WTC11 (cell line): ENCODE data around the gene EPB41L4B. TPM values are rescaled to one million over a fixed set of nuclear protein-coding genes. Genes with fewer than 3 reads are reported as not detected.
"Not testable (repeated sequence)": the region's sequence is repeated elsewhere in the genome, so short reads cannot be mapped to it uniquely, and the experiment has no call there.

Experiments
- ATAC-seq: fragments of 200-7000 bp; cut with Tn5 transposase; 2 replicates; pipeline ENCODE4 v1.10.0; 2021; ENCODE audit warnings: mild to moderate bottlenecking, moderate library complexity
- CTCF ChIA-PET: fragments of 300-600 bp; sonication (Branson Sonifier 250); formaldehyde crosslinking; loops from one replicate; lab custom pipeline; 2021; ENCODE audit warnings: antibody characterized with exemption; lab: Charles Lee
- POLR2A ChIA-PET: fragments of 350-600 bp; sonication (Branson Sonifier 250); formaldehyde crosslinking; loops from one replicate; lab custom pipeline; 2021; ENCODE audit warnings: antibody characterized with exemption; lab: Charles Lee
- DNase-seq: peaks from one replicate; pipeline ENCODE4 v3.0.0; 2021; ENCODE audit warnings: low spot score
- H3K27ac Mint-ChIP-seq: 2 replicates; pipeline ENCODE4 v1.8.0; 2021; ENCODE audit warnings: mixed read lengths
- H3K27me3 Mint-ChIP-seq: 2 replicates; pipeline ENCODE4 v1.8.0; 2021; ENCODE audit warnings: low read depth, mild to moderate bottlenecking, moderate library complexity, mixed read lengths
- H3K36me3 Mint-ChIP-seq: 2 replicates; pipeline ENCODE4 v1.8.0; 2021; ENCODE audit warnings: mixed read lengths
- H3K4me1 Mint-ChIP-seq: 2 replicates; pipeline ENCODE4 v1.8.0; 2022; ENCODE audit warnings: mixed read lengths
- H3K4me3 Mint-ChIP-seq: 2 replicates; pipeline ENCODE4 v1.8.0; 2021; ENCODE audit warnings: mild to moderate bottlenecking, moderate library complexity, mixed read lengths
- H3K9me3 Mint-ChIP-seq: 2 replicates; pipeline ENCODE4 v1.8.0; 2021; ENCODE audit warnings: mixed read lengths
- CREB1 ChIP-seq: sonication (generic); formaldehyde crosslinking; IDR thresholded peaks from 2 replicates; pipeline ENCODE4 v1.8.0; 2023; ENCODE audit warnings: mild to moderate bottlenecking, missing genetic modification reagents
- GRHL2 ChIP-seq: fragments of 250-450 bp; sonication (Bioruptor Pico); IDR thresholded peaks from 2 replicates; pipeline ENCODE4 v1.8.0; 2022; ENCODE audit warnings: mild to moderate bottlenecking, moderate library complexity; ENCODE audit not compliant: insufficient replicate concordance, severe bottlenecking
- IRF2 ChIP-seq: sonication (generic); formaldehyde crosslinking; IDR thresholded peaks from 2 replicates; pipeline ENCODE4 v1.8.0; 2022; ENCODE audit warnings: low read depth, missing genetic modification reagents, borderline replicate concordance
- NR2C2 ChIP-seq: sonication (generic); formaldehyde crosslinking; IDR thresholded peaks from 2 replicates; pipeline ENCODE4 v1.8.0; 2022; ENCODE audit warnings: mild to moderate bottlenecking, missing genetic modification reagents
- NR3C1 ChIP-seq: sonication (generic); formaldehyde crosslinking; conservative IDR thresholded peaks from 2 replicates; pipeline ENCODE4 v1.8.1; 2023; ENCODE audit warnings: low read depth, mild to moderate bottlenecking, missing genetic modification reagents
- SMAD3 ChIP-seq: sonication (generic); formaldehyde crosslinking; IDR thresholded peaks from 2 replicates; pipeline ENCODE4 v1.8.0; 2022; ENCODE audit warnings: missing genetic modification reagents, mild to moderate bottlenecking, borderline replicate concordance
- SMAD4 ChIP-seq: sonication (generic); formaldehyde crosslinking; IDR thresholded peaks from 2 replicates; pipeline ENCODE4 v1.8.0; 2022; ENCODE audit warnings: mild to moderate bottlenecking, missing genetic modification reagents
- ZBTB21 ChIP-seq: sonication (generic); formaldehyde crosslinking; IDR thresholded peaks from 2 replicates; pipeline ENCODE4 v1.8.1; 2023; ENCODE audit warnings: mild to moderate bottlenecking, missing genetic modification reagents, borderline replicate concordance
- ZMAT4 ChIP-seq: fragments of 250-450 bp; sonication (Bioruptor Pico); IDR thresholded peaks from 2 replicates; pipeline ENCODE4 v1.9.0; 2021; ENCODE audit warnings: mild to moderate bottlenecking
- ZNF317 ChIP-seq: sonication (generic); formaldehyde crosslinking; IDR thresholded peaks from 2 replicates; pipeline ENCODE4 v1.8.1; 2023; ENCODE audit warnings: low read depth, mild to moderate bottlenecking, moderate library complexity, missing genetic modification reagents, borderline replicate concordance
- ZNF416 ChIP-seq: fragments of 250-450 bp; sonication (Bioruptor Pico); IDR thresholded peaks from 2 replicates; pipeline ENCODE4 v1.9.0; 2021; ENCODE audit warnings: mild to moderate bottlenecking, inconsistent platforms
- ZNF423 ChIP-seq: fragments of 250-450 bp; sonication (Bioruptor Pico); IDR thresholded peaks from 2 replicates; pipeline ENCODE4 v2.1.2; 2022; ENCODE audit warnings: mild to moderate bottlenecking, moderate library complexity
- ZNF425 ChIP-seq: fragments of 250-450 bp; sonication (Bioruptor Pico); conservative IDR thresholded peaks from 2 replicates; pipeline ENCODE4 v1.9.0; 2021; ENCODE audit warnings: mild to moderate bottlenecking
- total RNA-seq: library from RNA; stranded (reverse); gene quantifications from 3 replicates; pipeline ENCODE4 v1.2.3, GENCODE V29; 2021
- TF ChIP-seq, protein P1 (sequence below): sonication (generic); formaldehyde crosslinking; IDR thresholded peaks from 2 replicates; pipeline ENCODE4 v1.8.1; 2023; ENCODE audit warnings: mild to moderate bottlenecking, missing genetic modification reagents
- TF ChIP-seq, protein P2 (sequence below): sonication (generic); formaldehyde crosslinking; IDR thresholded peaks from 2 replicates; pipeline ENCODE4 v1.8.0; 2023; ENCODE audit warnings: missing genetic modification reagents, mild to moderate bottlenecking, borderline replicate concordance

The EPB41L4B gene
- total RNA-seq, 1 experiment from 2014 or later: 20.0 TPM

GRCh38 chr9:109129470-109130197, 191.2 kb downstream of the EPB41L4B start:
- ChIA-PET POLR2A (no interaction called here), CTCF (interaction anchor here (0.6 to 1.0 kb wide), 2 partner anchors 11 to 311 kb away, joined by 3 read pairs; no protein-coding TSS in a partner anchor)
- Mint-ChIP-seq H3K27ac (no peak overlapping the region; the same call in 1 of the 2 replicates), H3K4me1 (no peaks in the 10 kb centered on the region), H3K9me3 (no peaks in the 10 kb centered on the region), H3K36me3 (no peaks in the 10 kb centered on the region), H3K27me3 (no peaks in the 10 kb centered on the region), H3K4me3 (no peak overlapping the region)
- DNase-seq (no peak), ATAC-seq (no peak)
- no peak for TF ChIP-seq ZNF425 (CRISPR knock-in tag)
- TF ChIP-seq ZMAT4 (CRISPR knock-in tag): no peak
- TF ChIP-seq, protein P1, sequence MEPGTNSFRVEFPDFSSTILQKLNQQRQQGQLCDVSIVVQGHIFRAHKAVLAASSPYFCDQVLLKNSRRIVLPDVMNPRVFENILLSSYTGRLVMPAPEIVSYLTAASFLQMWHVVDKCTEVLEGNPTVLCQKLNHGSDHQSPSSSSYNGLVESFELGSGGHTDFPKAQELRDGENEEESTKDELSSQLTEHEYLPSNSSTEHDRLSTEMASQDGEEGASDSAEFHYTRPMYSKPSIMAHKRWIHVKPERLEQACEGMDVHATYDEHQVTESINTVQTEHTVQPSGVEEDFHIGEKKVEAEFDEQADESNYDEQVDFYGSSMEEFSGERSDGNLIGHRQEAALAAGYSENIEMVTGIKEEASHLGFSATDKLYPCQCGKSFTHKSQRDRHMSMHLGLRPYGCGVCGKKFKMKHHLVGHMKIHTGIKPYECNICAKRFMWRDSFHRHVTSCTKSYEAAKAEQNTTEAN (CRISPR knock-in tag): no peak
- TF ChIP-seq SMAD4 (CRISPR knock-in tag): no peak
- TF ChIP-seq ZNF317 (CRISPR knock-in tag): no peak
- TF ChIP-seq ZNF423 (CRISPR knock-in tag): no peak
- no peak for TF ChIP-seq CREB1 (CRISPR knock-in tag)
- TF ChIP-seq, protein P2, sequence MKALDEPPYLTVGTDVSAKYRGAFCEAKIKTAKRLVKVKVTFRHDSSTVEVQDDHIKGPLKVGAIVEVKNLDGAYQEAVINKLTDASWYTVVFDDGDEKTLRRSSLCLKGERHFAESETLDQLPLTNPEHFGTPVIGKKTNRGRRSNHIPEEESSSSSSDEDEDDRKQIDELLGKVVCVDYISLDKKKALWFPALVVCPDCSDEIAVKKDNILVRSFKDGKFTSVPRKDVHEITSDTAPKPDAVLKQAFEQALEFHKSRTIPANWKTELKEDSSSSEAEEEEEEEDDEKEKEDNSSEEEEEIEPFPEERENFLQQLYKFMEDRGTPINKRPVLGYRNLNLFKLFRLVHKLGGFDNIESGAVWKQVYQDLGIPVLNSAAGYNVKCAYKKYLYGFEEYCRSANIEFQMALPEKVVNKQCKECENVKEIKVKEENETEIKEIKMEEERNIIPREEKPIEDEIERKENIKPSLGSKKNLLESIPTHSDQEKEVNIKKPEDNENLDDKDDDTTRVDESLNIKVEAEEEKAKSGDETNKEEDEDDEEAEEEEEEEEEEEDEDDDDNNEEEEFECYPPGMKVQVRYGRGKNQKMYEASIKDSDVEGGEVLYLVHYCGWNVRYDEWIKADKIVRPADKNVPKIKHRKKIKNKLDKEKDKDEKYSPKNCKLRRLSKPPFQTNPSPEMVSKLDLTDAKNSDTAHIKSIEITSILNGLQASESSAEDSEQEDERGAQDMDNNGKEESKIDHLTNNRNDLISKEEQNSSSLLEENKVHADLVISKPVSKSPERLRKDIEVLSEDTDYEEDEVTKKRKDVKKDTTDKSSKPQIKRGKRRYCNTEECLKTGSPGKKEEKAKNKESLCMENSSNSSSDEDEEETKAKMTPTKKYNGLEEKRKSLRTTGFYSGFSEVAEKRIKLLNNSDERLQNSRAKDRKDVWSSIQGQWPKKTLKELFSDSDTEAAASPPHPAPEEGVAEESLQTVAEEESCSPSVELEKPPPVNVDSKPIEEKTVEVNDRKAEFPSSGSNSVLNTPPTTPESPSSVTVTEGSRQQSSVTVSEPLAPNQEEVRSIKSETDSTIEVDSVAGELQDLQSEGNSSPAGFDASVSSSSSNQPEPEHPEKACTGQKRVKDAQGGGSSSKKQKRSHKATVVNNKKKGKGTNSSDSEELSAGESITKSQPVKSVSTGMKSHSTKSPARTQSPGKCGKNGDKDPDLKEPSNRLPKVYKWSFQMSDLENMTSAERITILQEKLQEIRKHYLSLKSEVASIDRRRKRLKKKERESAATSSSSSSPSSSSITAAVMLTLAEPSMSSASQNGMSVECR (CRISPR knock-in tag): no peak
- no peak for TF ChIP-seq ZBTB21
- TF ChIP-seq ZNF416: no peak
- no peak for TF ChIP-seq SMAD3
- no peak for TF ChIP-seq GRHL2 (CRISPR knock-in tag)
- no peak for TF ChIP-seq IRF2 (CRISPR knock-in tag)
- no peak for TF ChIP-seq NR2C2 (CRISPR knock-in tag)
- no peak for TF ChIP-seq NR3C1 (CRISPR knock-in tag)

- H3K27me3 Mint-ChIP-seq, H3K4me3 Mint-ChIP-seq, H3K9me3 Mint-ChIP-seq, CTCF ChIA-PET, H3K36me3 Mint-ChIP-seq, H3K27ac Mint-ChIP-seq, H3K4me1 Mint-ChIP-seq, ATAC-seq, POLR2A ChIA-PET, DNase-seq: not testable (repeated sequence)
Measured at GRCh38 chr9:109126671-109127070, 194.2 kb downstream of the EPB41L4B start.
